Measurements from ENCODE around the gene GALNT9. TPM values are rescaled to one million over a fixed set of nuclear protein-coding genes. Genes with fewer than 3 reads are reported as not detected.
"Not testable (repeated sequence)": the region's sequence is repeated elsewhere in the genome, so short reads cannot be mapped to it uniquely, and the experiment has no call there.

The GALNT9 gene
- total RNA-seq (2014; rRNA removed; shearing (Covaris generic)): not detected in 2 replicates
- polyA plus RNA-seq (2015; cell fraction: cytosol; rRNA removed): not detected in 2 replicates
- polyA plus RNA-seq (2015; cell fraction: nucleus; rRNA removed): not detected in 2 replicates

DNA sequence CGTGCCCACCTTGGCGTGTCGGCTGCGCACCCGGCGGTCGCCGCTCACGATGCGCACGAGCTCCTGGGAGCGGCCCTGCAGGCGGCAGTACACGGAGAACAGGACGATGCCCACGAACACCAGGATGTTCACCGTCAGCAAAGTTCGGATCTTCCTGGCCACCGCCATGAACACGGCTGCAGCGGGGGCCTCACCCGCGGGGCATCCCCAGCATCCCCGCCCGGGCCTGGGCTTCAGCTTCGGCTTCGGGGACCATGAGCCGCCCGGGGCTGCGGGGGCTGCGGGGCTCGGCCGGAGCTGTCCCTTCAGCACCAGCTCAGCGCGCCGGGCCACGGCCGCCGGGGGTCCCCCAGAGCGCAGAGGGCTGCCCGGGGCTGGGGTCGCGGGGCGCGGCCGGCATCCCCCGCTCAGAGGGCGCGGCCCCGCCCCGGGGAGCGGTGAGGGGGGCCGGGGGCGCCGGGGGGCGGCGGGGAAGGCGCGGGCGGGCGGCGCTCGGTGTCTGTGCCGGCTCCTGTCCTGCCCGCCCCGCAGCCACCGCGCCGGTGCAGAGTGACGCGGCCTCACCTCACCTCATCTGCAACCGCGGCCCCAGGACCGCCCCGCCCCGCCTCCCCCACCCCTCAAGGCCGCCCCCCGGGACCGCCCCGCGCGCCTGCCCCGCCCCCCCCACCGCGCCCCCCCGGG, at the start of gene GALNT9:
Gene GALNT9, minus strand, starts transcription at position 554 of the 684 bp plus-strand sequence. Its CDS starts 386 bp downstream, at position 168.
- DNase-seq (ENCODE audit: low read depth, low spot score): no peak
- in situ Hi-C loops (cut with HindIII; ENCODE audit: low pct_unique_long_range_greater_than_20kb, low sequenced_read_pairs): no loop called here

GRCh38 chr12:132379057-132379456, 49.7 kb upstream of the GALNT9 start:
- DNase-seq (ENCODE audit: low read depth, low spot score); in situ Hi-C loops (cut with HindIII; ENCODE audit: low pct_unique_long_range_greater_than_20kb, low sequenced_read_pairs): not testable (repeated sequence)

DNA sequence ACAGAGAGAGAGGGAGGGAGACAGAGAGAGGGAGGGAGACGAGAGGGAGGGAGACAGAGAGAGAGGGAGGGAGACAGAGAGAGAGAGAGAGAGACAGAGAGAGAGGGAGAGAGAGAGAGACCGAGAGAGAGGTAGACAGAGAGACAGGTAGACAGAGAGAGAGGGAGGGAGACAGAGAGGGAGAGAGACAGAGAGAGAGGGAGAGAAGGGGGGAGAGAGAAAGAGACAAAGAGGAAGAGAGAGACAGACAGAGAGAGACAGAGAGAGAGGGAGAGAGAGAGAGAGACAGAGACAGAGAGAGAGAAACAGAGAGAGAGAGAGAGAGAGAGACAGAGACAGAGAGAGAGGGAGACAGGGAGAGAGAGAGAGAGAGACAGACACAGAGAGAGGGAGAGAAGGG, 47.8 kb upstream of the GALNT9 start:
- in situ Hi-C loops (cut with HindIII; ENCODE audit: low pct_unique_long_range_greater_than_20kb, low sequenced_read_pairs): no loop called here
- DNase-seq (ENCODE audit: low read depth, low spot score): no peak

GRCh38 chr12:132376464-132376830, 47.1 kb upstream of the GALNT9 start:
- no peak for DNase-seq (ENCODE audit: low read depth, low spot score)
- in situ Hi-C loops (cut with HindIII; ENCODE audit: low pct_unique_long_range_greater_than_20kb, low sequenced_read_pairs): no loop called here

GRCh38 chr12:132375747-132376463, 46.5 kb upstream of the GALNT9 start:
- in situ Hi-C loops (cut with HindIII; ENCODE audit: low pct_unique_long_range_greater_than_20kb, low sequenced_read_pairs): no loop called here
- no peak for DNase-seq (ENCODE audit: low read depth, low spot score)

DNA sequence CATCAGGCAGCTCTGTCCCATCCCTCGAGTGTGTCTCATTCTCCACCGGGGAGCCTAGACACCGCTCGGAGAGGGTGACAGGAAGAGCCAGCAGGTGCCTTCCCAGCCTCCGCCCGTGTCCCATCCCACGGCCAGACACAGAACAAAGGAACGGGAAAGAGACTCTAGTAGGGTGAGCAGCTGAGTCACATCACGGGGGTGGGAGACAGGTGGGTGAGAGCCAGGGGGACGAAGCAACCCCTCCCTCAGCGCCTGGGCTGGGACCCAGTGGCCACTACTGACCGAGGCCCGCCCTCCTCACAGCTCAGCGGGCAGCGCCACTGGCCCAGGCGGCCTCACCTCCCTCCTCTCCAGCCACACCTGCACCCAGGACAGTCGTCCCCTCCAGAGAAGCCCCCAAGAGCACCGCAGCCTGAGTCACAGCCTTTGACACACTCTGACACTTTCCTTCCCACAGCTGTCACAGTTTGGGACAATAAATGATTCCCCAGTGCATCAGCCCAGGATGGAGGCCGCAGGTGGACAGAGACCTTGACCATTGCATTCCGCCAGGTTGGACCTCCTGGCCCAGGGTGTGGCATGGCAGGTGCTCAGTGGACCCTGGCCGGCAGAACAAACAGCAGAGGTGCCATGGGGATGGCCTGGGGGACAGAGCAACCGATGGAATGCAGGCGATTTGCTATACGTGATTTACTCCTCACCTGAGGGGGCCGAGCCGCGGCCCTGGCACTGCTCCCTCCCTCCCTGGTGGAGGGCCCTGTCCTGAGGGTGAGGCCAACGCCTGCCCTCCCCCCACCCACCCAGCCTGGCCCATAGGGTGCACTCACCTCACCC, 45.4 kb upstream of the GALNT9 start:
- no peak for DNase-seq (ENCODE audit: low read depth, low spot score)
- in situ Hi-C loops (cut with HindIII; ENCODE audit: low pct_unique_long_range_greater_than_20kb, low sequenced_read_pairs): no loop called here

- in situ Hi-C loops (cut with HindIII; ENCODE audit: low pct_unique_long_range_greater_than_20kb, low sequenced_read_pairs): no loop called here
- no peak for DNase-seq (ENCODE audit: low read depth, low spot score)
These were observed 44.7 kb upstream of the GALNT9 start for GRCh38 chr12:132373901-132374611.

- in situ Hi-C loops (cut with HindIII; ENCODE audit: low pct_unique_long_range_greater_than_20kb, low sequenced_read_pairs): no loop called here
- DNase-seq (ENCODE audit: low read depth, low spot score): no peak
These were observed 38.5 kb upstream of the GALNT9 start for GRCh38 chr12:132367852-132368251.

GRCh38 chr12:132367071-132367851, 37.9 kb upstream of the GALNT9 start:
- no peak for DNase-seq (ENCODE audit: low read depth, low spot score)
- in situ Hi-C loops (cut with HindIII; ENCODE audit: low pct_unique_long_range_greater_than_20kb, low sequenced_read_pairs): no loop called here

DNA sequence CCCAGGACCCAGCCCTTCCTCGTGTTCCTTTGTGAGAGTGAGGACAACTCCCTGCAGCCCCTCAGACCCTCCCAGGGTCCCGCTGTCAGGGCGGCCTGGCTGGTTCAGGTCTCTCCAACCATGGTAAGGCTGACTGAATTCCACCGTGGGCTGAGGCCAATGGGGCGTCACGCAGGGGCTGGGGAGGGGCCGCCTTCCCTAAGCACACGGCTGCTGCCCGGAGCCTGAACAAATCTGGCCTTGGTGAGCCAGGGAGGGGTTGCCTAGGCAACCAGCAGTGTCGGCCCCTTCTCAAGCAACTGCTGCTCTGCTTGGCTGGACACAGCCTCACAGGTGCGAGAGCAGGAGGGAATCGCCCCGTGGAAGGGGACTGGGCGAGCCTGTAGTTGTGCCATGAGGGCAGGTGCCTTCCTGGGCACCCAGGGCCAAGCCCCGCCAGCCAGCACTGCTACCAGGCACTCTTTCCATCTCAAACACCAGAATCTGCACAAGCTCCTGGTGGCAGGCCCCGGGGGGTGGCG, 37.0 kb upstream of the GALNT9 start:
- DNase-seq (ENCODE audit: low read depth, low spot score): no peak
- in situ Hi-C loops (cut with HindIII; ENCODE audit: low pct_unique_long_range_greater_than_20kb, low sequenced_read_pairs): no loop called here

- in situ Hi-C loops (cut with HindIII; ENCODE audit: low pct_unique_long_range_greater_than_20kb, low sequenced_read_pairs): no loop called here
- no peak for DNase-seq (ENCODE audit: low read depth, low spot score)
These were observed 35.8 kb upstream of the GALNT9 start for GRCh38 chr12:132365226-132365625.

GRCh38 chr12:132364348-132364902, 35.0 kb upstream of the GALNT9 start:
- DNase-seq (ENCODE audit: low read depth, low spot score): no peak
- in situ Hi-C loops (cut with HindIII; ENCODE audit: low pct_unique_long_range_greater_than_20kb, low sequenced_read_pairs): no loop called here

- in situ Hi-C loops (cut with HindIII; ENCODE audit: low pct_unique_long_range_greater_than_20kb, low sequenced_read_pairs): no loop called here
- DNase-seq (ENCODE audit: low read depth, low spot score): no peak
These were observed 34.4 kb upstream of the GALNT9 start for GRCh38 chr12:132363661-132364347.

- no peak for DNase-seq (ENCODE audit: low read depth, low spot score)
- in situ Hi-C loops (cut with HindIII; ENCODE audit: low pct_unique_long_range_greater_than_20kb, low sequenced_read_pairs): no loop called here
These were observed 33.7 kb upstream of the GALNT9 start for GRCh38 chr12:132362996-132363660.

GRCh38 chr12:132360906-132361777, 31.8 kb upstream of the GALNT9 start:
- in situ Hi-C loops (cut with HindIII; ENCODE audit: low pct_unique_long_range_greater_than_20kb, low sequenced_read_pairs): no loop called here
- DNase-seq (ENCODE audit: low read depth, low spot score): no peak

All from SK-MEL-5 (cell line).